ENCODE results near the gene RPL7A. TPM values are rescaled to one million over a fixed set of nuclear protein-coding genes. Genes with fewer than 3 reads are reported as not detected.
A peak's percentile ranks its signal among the peaks of the same experiment; 100 is the strongest.
"Not testable (repeated sequence)": the region's sequence is repeated elsewhere in the genome, so short reads cannot be mapped to it uniquely, and the experiment has no call there.

Gene RPL7A
- total RNA-seq, 1 donor from 2014 or later, result 2,746 TPM

- TF ChIP-seq CTCF (conservative IDR thresholded peaks at IDR 0.05), result no peak
- Mint-ChIP-seq H3K4me1 (peaks cover 18% of the 10 kb centered on the region), H3K27ac (ENCODE audit: unreplicated experiment) (no peak overlapping the region), H3K27me3 (ENCODE audit: low read depth) (no peaks in the 10 kb centered on the region), H3K4me3 (peak overlapping the region; percentile 15), H3K9me3 (no peaks in the 10 kb centered on the region), H3K36me3 (ENCODE audit: low read depth) (peaks cover 15% of the 10 kb centered on the region)
- DNase-seq (ENCODE audit: low read depth, low spot score), result no peak
Measured at GRCh38 chr9:133331641-133332380, 16.2 kb upstream of the RPL7A start.

- no peak for TF ChIP-seq CTCF (conservative IDR thresholded peaks at IDR 0.05)
- H3K27ac Mint-ChIP-seq (ENCODE audit: unreplicated experiment), result no peak overlapping the region
- peaks cover 20% of the 10 kb centered on the region for H3K4me1 Mint-ChIP-seq
- H3K9me3 Mint-ChIP-seq, result no peaks in the 10 kb centered on the region
- no peak for DNase-seq (ENCODE audit: low read depth, low spot score)
- no peaks in the 10 kb centered on the region for H3K27me3 Mint-ChIP-seq (ENCODE audit: low read depth)
- peak overlapping the region; percentile 15 for H3K4me3 Mint-ChIP-seq
- H3K36me3 Mint-ChIP-seq (ENCODE audit: low read depth), result peaks cover 15% of the 10 kb centered on the region
Measured at GRCh38 chr9:133332381-133332730, 15.7 kb upstream of the RPL7A start.

DNA sequence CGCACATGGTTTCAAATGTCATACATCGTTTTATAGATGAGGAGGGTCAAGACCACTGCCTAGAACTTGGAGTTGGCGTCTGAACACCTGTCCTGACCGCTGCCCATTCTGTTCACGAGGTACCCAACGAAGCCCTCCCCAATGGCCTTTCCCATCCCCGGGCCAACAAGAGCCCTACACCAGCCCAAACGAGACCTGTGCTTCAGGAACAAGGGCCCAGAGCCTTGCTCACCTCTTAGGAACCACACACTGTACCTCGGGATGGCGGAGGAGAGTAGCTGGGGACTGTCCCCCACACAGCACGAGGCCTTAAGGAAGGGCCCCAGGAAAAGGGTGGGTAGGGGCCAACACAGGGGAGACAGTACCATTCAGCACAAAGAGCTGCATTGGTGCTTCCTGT, 15.0 kb upstream of the RPL7A start:
- Mint-ChIP-seq H3K27ac (ENCODE audit: unreplicated experiment) (no peak overlapping the region), H3K36me3 (ENCODE audit: low read depth) (peaks cover 15% of the 10 kb centered on the region), H3K9me3 (no peaks in the 10 kb centered on the region), H3K27me3 (ENCODE audit: low read depth) (no peaks in the 10 kb centered on the region), H3K4me1 (peaks cover 20% of the 10 kb centered on the region), H3K4me3 (peak overlapping the region; percentile 59)
- TF ChIP-seq CTCF (conservative IDR thresholded peaks at IDR 0.05), result no peak
- DNase-seq (ENCODE audit: low read depth, low spot score), result no peak

DNA sequence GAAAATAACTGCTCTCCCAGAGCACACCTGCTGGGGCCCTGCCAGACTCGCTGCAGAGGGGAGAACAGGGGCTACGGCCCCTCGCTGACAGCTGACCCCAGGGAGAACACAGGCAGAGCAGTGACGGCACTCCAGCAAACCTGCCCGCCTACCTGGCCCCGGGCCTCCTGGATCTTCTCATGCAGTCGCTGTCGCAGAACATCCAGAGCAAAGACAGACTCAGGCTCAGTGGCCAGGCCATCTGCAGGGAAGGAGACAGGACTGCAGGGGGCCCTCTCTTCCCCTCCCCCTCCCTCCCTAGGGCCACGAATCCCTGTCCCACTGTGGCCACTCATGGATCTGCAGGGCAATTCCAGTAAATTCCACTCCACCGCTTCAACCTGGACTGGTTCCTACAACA, 14.5 kb upstream of the RPL7A start:
- Mint-ChIP-seq H3K36me3 (ENCODE audit: low read depth) (peaks cover 15% of the 10 kb centered on the region), H3K27me3 (ENCODE audit: low read depth) (no peaks in the 10 kb centered on the region), H3K4me3 (peak overlapping the region; percentile 65), H3K27ac (ENCODE audit: unreplicated experiment) (no peak overlapping the region), H3K9me3 (no peaks in the 10 kb centered on the region), H3K4me1 (peaks cover 20% of the 10 kb centered on the region)
- peak; percentile 18 for TF ChIP-seq CTCF (conservative IDR thresholded peaks at IDR 0.05)
- DNase-seq (ENCODE audit: low read depth, low spot score), result no peak

DNA sequence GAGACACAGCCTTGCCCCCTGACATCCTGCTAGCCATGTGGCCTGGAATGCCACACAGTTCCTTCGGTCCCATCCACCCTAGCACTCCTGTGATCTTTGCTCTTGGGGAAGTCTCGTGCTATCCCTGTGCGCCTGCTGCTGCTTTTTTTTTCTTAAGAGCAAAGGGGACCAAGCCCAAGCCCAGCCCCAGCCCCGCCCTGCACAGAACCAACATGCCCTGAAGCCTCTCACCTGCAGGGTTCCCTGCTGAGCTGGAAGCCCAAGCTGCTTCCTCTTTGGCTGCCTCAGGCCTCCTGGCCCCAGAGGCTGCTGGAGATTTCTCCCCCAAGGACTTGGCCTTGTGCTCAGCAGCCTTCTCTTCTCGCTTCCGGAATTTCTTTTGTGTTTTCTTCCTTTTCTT, 13.9 kb upstream of the RPL7A start:
- TF ChIP-seq CTCF (conservative IDR thresholded peaks at IDR 0.05), result no peak
- H3K27me3 Mint-ChIP-seq (ENCODE audit: low read depth), result no peaks in the 10 kb centered on the region
- no peak overlapping the region for H3K27ac Mint-ChIP-seq (ENCODE audit: unreplicated experiment)
- peak overlapping the region; percentile 98 for H3K4me3 Mint-ChIP-seq
- peaks cover 20% of the 10 kb centered on the region for H3K4me1 Mint-ChIP-seq
- H3K9me3 Mint-ChIP-seq, result no peaks in the 10 kb centered on the region
- H3K36me3 Mint-ChIP-seq (ENCODE audit: low read depth), result peaks cover 9% of the 10 kb centered on the region
- DNase-seq (ENCODE audit: low read depth, low spot score), result no peak

DNA sequence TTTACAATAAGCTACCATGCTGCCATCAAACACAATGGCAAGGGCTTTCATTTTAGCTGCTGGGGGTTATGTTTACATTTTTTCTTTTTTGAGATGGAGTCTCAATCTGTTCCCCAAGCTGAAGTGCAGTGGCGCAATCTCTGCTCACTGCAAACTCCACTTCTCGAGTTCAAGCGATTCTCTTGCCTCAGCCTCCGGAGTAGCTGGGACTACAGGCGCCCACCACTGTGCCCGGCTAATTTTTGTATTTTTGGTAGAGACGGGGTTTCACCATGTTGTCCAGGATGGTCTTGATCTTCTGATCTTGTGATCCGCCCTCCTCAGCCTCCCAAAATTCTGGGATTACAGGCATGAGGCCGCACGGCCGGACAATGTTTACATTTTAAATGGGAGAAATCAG, 13.1 kb upstream of the RPL7A start:
- DNase-seq (ENCODE audit: low read depth, low spot score); H3K9me3 Mint-ChIP-seq; H3K27me3 Mint-ChIP-seq (ENCODE audit: low read depth); H3K36me3 Mint-ChIP-seq (ENCODE audit: low read depth): not testable (repeated sequence)
- H3K4me3 Mint-ChIP-seq, result peak overlapping the region; percentile 98
- H3K4me1 Mint-ChIP-seq, result peaks cover 20% of the 10 kb centered on the region
- peak overlapping the region; percentile 57 for H3K27ac Mint-ChIP-seq (ENCODE audit: unreplicated experiment)

Data from neural crest cell (in vitro differentiated cells).